DOHH2 (cell line): Measurements from ENCODE around the gene GPSM1.

Experiments
- CTCF ChIP-seq: fragments of 200-600 bp; sonication (generic); IDR thresholded peaks from one replicate; pipeline ENCODE4 v1.5.1; 2014; ENCODE audit warnings: antibody characterized with exemption, mild to moderate bottlenecking, low read depth, low read length; ENCODE audit not compliant: poor library complexity, severe bottlenecking
- EZH2phosphoT487 ChIP-seq: fragments of 200-600 bp; sonication (generic); IDR thresholded peaks from 2 replicates; pipeline ENCODE4 v1.6.1; 2017; ENCODE audit warnings: borderline replicate concordance, mild to moderate bottlenecking, antibody characterized with exemption, low read length, moderate library complexity, mixed read lengths

DNA sequence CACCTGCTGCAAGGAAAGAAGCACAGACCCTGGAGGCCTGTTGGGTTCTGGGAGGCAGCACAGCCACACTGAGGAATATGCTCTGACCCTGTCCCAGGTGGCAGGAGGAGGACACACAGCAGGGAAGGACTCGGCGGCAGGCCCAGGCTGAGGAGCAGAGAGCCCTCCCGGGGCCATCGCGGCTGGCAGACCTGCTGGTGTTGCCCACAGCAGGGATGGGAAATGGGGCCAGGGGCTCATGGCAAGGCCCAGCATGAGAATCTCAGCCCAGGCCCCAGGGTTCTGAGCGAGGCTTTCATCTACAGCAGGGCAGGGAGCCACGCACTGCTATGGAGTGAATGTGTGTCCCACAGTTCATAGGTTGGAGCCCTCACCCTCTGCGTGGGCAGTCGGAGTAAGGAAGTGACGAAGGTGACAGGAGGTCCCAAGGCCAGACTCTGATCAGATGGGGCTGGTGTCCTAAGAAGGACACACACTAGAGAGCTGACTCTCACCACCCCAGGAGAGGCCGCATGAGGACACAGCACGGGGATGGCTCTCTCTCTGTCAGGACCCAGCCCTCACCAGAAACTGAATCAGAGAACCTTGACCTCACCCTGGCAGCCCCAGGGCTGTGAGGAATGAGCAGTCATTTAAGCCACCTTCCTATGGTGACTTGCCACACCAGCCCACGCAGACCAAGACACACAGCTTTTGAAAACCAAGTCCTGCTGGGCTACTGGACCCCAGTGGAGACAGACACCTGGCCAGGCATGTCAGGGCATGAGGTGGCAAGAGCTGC lies 10.3 kb upstream of the GPSM1 start:
- no peak for TF ChIP-seq CTCF
- TF ChIP-seq EZH2phosphoT487 = no peak
